ENCODE results near the gene GJD4.

GJD4 gene

GRCh38 chr10:35632027-35632426, 26.9 kb downstream of the GJD4 start:
- peak in 1 of 2 experiments; percentile 13 for DNase-seq

GRCh38 chr10:35633006-35633980, 28.2 kb downstream of the GJD4 start:
- no peak for DNase-seq

GRCh38 chr10:35635576-35635975, 30.4 kb downstream of the GJD4 start:
- peak; percentile 14 to 60 for DNase-seq

GRCh38 chr10:35636956-35637355, 31.8 kb downstream of the GJD4 start:
- no peak for DNase-seq

- DNase-seq = no peak
Observed at GRCh38 chr10:35637462-35637861, 32.3 kb downstream of the GJD4 start.

- no peak for DNase-seq
Observed at GRCh38 chr10:35638101-35638500, 33.0 kb downstream of the GJD4 start.

GRCh38 chr10:35639021-35639727, 34.0 kb downstream of the GJD4 start:
- no peak for DNase-seq

- DNase-seq = peak in 1 of 2 experiments; percentile 39
Observed at GRCh38 chr10:35639728-35640401, 34.7 kb downstream of the GJD4 start.

GRCh38 chr10:35640474-35640873, 35.3 kb downstream of the GJD4 start:
- DNase-seq = peak; percentile 30 to 67

- peak in 1 of 2 experiments; percentile 54 for DNase-seq
Observed at GRCh38 chr10:35640951-35641675, 36.0 kb downstream of the GJD4 start.

- DNase-seq = no peak
Observed at GRCh38 chr10:35641676-35642034, 36.5 kb downstream of the GJD4 start.

- peak; percentile 54 to 84 for DNase-seq
Observed at GRCh38 chr10:35642035-35642792, 37.1 kb downstream of the GJD4 start, which contains the start of gene FZD8. TSS of gene FZD8 (minus strand) at chr10:35642296. CDS start at chr10:35641429, 867 bp downstream.

- DNase-seq = no peak
Observed at GRCh38 chr10:35642793-35643114, 37.6 kb downstream of the GJD4 start.

- no peak for DNase-seq
Observed at GRCh38 chr10:35643151-35644049, 38.3 kb downstream of the GJD4 start.

GRCh38 chr10:35644050-35644950, 39.2 kb downstream of the GJD4 start:
- no peak for DNase-seq

- no peak for DNase-seq
Observed at GRCh38 chr10:35650894-35651293, 45.8 kb downstream of the GJD4 start.

GRCh38 chr10:35652824-35653223, 47.7 kb downstream of the GJD4 start:
- no peak for DNase-seq

GRCh38 chr10:35657621-35658020, 52.5 kb downstream of the GJD4 start:
- DNase-seq = no peak
